GM18867 (cell line): Measurements from ENCODE around the gene MAP3K20.
"Not testable (repeated sequence)": the region's sequence is repeated elsewhere in the genome, so short reads cannot be mapped to it uniquely, and the experiment has no call there.

Experiments used
- ATAC-seq: cut with Tn5 transposase; IDR thresholded peaks from one replicate; pipeline ENCODE4 v1.9.1; 2021; ENCODE audit warnings: mild to moderate bottlenecking, moderate library complexity; ENCODE audit not compliant: unreplicated experiment

The MAP3K20 gene

GRCh38 chr2:173119069-173119807, 43.6 kb downstream of the MAP3K20 start:
- ATAC-seq: peak; percentile 41

- ATAC-seq: no peak
Measured at GRCh38 chr2:173119944-173120343, 44.3 kb downstream of the MAP3K20 start.

DNA sequence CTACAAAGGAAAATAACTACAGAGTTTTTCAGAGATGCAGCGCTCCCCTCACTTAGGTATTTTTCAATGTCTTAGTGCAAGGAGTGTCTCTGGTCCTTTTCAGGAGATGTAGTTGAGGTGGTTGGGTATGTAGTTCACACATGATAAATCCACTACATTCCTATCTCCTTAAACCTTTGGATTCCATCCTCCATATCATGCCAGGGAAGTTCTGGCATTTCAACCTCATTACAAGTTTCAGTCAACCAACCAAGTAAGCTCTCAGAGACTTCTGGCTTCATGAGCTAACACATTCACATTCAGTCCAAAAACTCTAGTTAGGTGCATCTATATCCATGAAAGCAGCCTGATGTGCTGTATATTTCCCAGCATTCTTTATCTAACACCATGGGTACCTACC, 47.3 kb downstream of the MAP3K20 start:
- ATAC-seq: no peak

DNA sequence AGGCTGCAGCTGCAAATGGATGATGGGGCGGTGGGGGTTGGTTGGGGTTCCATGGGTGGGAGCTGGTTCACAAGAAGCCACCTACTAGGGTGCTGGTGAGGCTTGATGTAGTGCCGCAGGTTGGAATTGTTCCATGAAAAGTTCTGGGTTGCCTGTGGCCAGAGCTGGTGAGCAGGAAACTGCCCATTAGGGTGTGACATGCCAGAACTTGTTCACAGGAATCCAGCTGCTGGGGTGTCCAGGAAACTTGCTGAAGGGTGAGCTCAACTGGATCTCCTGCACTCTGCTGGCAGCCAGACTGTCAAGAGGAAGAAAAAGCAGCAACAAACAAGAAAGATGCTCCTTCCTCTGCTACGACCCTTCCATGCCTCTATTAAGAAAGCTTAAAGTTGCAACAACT, 48.8 kb downstream of the MAP3K20 start:
- no peak for ATAC-seq

- ATAC-seq: no peak
Measured at GRCh38 chr2:173126819-173127218, 51.2 kb downstream of the MAP3K20 start.

GRCh38 chr2:173128132-173128531, 52.5 kb downstream of the MAP3K20 start:
- ATAC-seq: not testable (repeated sequence)

DNA sequence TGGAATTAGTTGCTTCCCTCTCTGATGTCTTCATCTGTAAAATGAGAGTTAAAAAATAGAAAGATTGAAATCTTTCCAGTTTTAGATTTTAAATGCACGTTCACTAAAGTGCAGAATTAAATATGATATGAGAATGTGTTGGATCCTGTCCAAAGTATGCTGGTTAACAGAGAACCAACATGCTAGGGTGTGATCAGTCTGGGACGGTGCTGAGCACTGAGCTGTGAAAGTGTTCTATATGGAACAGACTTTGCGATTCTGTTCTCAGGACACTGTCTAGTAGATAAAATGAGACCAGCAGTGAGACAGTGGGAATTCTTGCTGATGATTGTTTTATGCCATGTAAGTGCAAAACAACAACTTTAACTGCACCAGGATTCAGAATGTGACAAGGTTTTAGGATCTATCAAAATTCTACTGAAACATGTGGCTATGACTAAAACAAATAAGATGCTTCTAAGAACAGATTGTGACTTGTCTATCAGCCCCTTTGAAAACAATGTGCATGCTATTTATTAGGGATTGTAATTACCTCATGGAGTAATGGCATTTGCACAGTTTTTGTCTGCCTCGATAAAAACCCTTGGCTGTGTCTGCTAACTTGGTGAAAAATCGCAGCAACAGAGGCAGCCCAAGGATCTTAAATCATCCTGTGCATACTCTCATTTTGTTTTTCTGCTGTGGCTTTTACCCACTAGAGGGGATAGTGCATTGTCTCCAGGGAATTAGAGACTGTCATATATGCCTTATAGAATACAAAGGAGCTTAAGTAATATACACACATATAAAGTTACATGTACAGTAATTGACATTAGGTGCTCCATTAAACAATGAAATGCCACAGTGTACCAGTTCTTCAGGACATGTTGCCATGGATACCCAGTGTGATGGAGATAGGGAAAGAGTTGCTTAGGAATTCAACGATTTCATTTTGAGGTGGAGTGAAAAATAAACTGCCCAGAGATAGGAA, 55.1 kb downstream of the MAP3K20 start:
- no peak for ATAC-seq

- no peak for ATAC-seq
Measured at GRCh38 chr2:173132531-173132930, 56.9 kb downstream of the MAP3K20 start.

- ATAC-seq: no peak
Measured at GRCh38 chr2:173134703-173135102, 59.1 kb downstream of the MAP3K20 start.

GRCh38 chr2:173136067-173136466, 60.4 kb downstream of the MAP3K20 start:
- no peak for ATAC-seq

GRCh38 chr2:173136599-173136998, 61.0 kb downstream of the MAP3K20 start:
- no peak for ATAC-seq

- no peak for ATAC-seq
Measured at GRCh38 chr2:173137610-173138009, 62.0 kb downstream of the MAP3K20 start.

GRCh38 chr2:173138962-173139361, 63.3 kb downstream of the MAP3K20 start:
- ATAC-seq: no peak

- ATAC-seq: no peak
Measured at GRCh38 chr2:173141666-173142065, 66.0 kb downstream of the MAP3K20 start.

GRCh38 chr2:173145454-173145853, 69.8 kb downstream of the MAP3K20 start:
- no peak for ATAC-seq

DNA sequence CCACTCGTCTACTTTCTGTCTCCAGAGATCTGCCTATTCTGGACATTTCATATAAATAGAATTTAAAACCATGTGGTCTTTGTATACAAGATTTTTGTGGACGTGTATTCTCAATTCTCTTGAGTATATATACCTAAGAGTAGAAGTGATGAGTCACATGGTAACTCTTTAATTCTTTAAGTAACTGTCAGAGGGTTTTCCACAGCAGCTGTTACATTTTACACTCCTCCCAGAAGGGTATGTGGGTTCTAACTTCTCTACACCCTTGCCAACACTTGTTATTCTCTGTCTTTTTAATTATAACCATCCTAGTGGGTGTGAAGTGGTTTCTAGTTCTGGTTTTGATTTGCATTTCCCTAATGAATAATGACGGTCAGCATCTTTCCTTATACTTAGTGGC, 70.9 kb downstream of the MAP3K20 start:
- no peak for ATAC-seq

DNA sequence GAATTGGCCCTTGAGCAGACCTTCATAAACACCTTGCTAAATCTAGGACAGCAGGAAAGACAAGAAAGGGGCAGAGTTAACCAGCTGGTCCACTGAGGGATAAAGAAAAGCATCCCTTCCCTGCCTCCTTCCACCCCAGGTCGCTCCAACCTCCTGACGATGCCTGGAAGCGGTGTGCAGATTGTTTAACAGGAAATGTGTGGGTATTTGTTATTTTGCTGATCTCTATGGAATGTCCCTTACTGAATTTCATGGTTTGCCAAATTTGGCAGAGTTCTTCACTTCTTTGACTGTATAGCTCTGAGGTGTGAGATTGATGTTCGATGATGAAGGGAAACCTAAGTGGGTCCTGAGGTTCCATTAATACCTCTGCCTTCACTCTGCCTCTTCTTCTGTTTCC, 72.9 kb downstream of the MAP3K20 start:
- no peak for ATAC-seq

DNA sequence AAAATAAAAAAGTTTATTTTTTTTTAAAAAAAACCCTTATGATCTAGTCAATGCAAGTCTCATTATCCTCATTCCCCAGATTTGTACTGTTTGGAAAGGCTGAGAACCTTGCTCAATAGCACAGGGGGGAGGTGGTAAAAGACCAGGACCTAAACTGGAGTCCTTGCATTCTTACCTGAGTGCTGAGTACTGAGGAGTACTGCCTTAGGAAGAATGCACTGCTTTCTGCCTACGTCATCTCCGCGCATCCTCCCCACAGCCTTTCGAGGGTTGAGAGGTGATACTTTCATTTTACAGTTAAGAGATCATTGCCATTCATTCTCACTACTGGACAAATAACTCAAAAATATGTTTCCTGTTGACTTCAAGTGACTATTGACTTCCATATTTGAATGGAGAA, 73.8 kb downstream of the MAP3K20 start:
- peak; percentile 96 for ATAC-seq

DNA sequence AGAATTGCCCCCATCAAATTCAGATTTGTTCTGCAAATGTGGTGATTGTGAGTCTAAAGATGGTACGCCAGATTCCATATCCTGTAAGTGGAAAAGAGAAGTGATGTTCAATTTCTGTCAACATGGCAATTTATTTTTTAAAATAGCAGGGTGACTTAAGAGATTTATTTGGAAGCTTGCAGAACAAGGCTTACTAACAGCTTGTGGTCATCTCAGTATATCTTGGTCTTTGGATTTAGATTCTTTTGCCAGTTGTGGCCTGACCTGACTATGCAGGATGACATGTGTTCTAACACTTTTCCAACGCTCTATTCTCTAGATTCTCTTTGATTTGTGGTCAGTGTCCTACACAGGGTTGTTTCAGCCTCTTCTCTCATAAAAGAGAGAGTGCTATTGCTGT, 74.4 kb downstream of the MAP3K20 start:
- ATAC-seq: no peak

DNA sequence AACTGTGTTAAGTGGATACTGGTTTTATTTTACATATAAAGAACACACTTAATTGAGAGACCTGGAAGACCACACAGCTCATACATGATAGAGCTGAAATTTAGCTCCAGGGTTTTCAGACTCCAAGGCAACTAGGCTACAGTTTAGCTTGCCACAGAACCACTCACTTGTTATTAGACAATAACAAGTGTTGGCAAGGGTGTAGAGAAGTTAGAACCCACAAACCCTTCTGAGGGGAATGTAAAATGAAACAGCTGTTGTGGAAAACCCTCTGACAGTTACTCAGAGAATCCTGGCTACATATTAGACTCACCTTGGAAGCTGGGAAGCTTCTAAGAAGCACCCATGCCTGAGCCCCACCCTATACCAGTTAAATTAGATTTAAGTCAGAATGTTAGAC, 75.3 kb downstream of the MAP3K20 start:
- ATAC-seq: no peak

GRCh38 chr2:173151671-173152401, 76.2 kb downstream of the MAP3K20 start:
- ATAC-seq: peak; percentile 54
